B cell (primary cell): ENCODE measurements around the gene SF1. TPM values are rescaled to one million over a fixed set of nuclear protein-coding genes. Genes with fewer than 3 reads are reported as not detected.

Experiments used
- ATAC-seq: fragments of 200-7000 bp; cut with Tn5 transposase; one replicate; pipeline ENCODE4 v1.10.0; 2021; ENCODE audit warnings: low read depth, mild to moderate bottlenecking, moderate number of reproducible peaks, moderate library complexity
- CTCF ChIA-PET: fragments of 350-600 bp; sonication (Branson Sonifier 250); formaldehyde crosslinking; loops from one replicate; lab custom pipeline; 2021; ENCODE audit warnings: antibody characterized with exemption, inconsistent platforms; lab: Charles Lee
- POLR2A ChIA-PET: fragments of 350-600 bp; sonication (Branson Sonifier 250); formaldehyde crosslinking; loops from one replicate; lab custom pipeline; 2021; ENCODE audit warnings: antibody characterized with exemption; lab: Charles Lee
- DNase-seq: peaks from one replicate; pipeline ENCODE4 v3.0.0; 2013
- H2AFZ ChIP-seq: 2 replicates; pipeline ENCODE4 v1.6.1; 2012; ENCODE audit warnings: mild to moderate bottlenecking, low read depth, low read length; ENCODE audit not compliant: insufficient read depth, poor library complexity, severe bottlenecking
- H3K27ac ChIP-seq, 2 donors: 1 replicate in 1 of 2; 2 replicates in 1 of 2; pipeline ENCODE4 v1.5.1; 2012 to 2013; ENCODE audit warnings: low read length in 2 of 2, mild to moderate bottlenecking in 2 of 2, moderate library complexity in 1 of 2
- H3K27me3 ChIP-seq, 4 experiments: fragments of 200-600 bp in 1 of 4; sonication (generic) in 1 of 4; replicated peaks in 1 of 4; 1 replicate in 2 of 4; 2 replicates in 2 of 4; pipeline versions ENCODE4 v1.6.1 to v1.7.0; 2013 to 2016; ENCODE audit warnings: low read length in 3 of 4, mild to moderate bottlenecking in 2 of 4, mixed read lengths in 1 of 4, moderate library complexity in 1 of 4; ENCODE audit not compliant: insufficient read depth in 4 of 4, control insufficient read depth in 3 of 4; ENCODE audit errors: control extremely low read depth in 1 of 4
- H3K36me3 ChIP-seq, 2 experiments: replicated peaks in 1 of 2; 1 replicate in 1 of 2; 2 replicates in 1 of 2; pipeline versions ENCODE4 v1.6.1 to v1.7.1; 2013; ENCODE audit warnings: low read length in 1 of 2; ENCODE audit not compliant: insufficient read depth in 2 of 2, control insufficient read depth in 1 of 2; ENCODE audit errors: control extremely low read depth in 1 of 2, extremely low read depth in 1 of 2
- H3K4me1 ChIP-seq, 2 donors: fragments of 200-600 bp in 1 of 2; sonication (generic) in 1 of 2; 1 replicate in 1 of 2; 2 replicates in 1 of 2; pipeline versions ENCODE4 v1.5.1 to v1.6.1; 2013 to 2017; ENCODE audit warnings: low read length in 2 of 2; ENCODE audit not compliant: control insufficient read depth in 2 of 2, insufficient read depth in 2 of 2
- H3K4me2 ChIP-seq: replicated peaks from 2 replicates; pipeline ENCODE3; 2012; ENCODE audit warnings: mild to moderate bottlenecking, low read depth, low read length; ENCODE audit not compliant: poor library complexity, severe bottlenecking
- H3K4me3 ChIP-seq, 5 experiments: fragments of 200-600 bp in 1 of 5; sonication (generic) in 1 of 5; 1 replicate in 3 of 5; 2 replicates in 2 of 5; pipeline versions ENCODE4 v1.5.1 to v1.7.0; 2011 to 2016; ENCODE audit warnings: low read length in 4 of 5, mild to moderate bottlenecking in 4 of 5, low read depth in 2 of 5, control low read depth in 1 of 5, moderate library complexity in 1 of 5; ENCODE audit not compliant: insufficient read depth in 1 of 5; ENCODE audit errors: control extremely low read depth in 1 of 5, extremely low read depth in 1 of 5
- H3K79me2 ChIP-seq: fragments of 200-600 bp; sonication (generic); one replicate; pipeline ENCODE4 v1.6.0; 2016; ENCODE audit warnings: low read length; ENCODE audit not compliant: control insufficient read depth, insufficient read depth
- H3K9ac ChIP-seq: fragments of 200-600 bp; sonication (generic); 2 replicates; pipeline ENCODE4 v1.6.1; 2017; ENCODE audit warnings: mild to moderate bottlenecking, low read length, moderate library complexity
- H3K9me3 ChIP-seq, 3 donors: one replicate each; pipeline versions ENCODE4 v1.6.1 to v1.7.1; 2013; ENCODE audit warnings: low read length in 2 of 3; ENCODE audit not compliant: control insufficient read depth in 2 of 3, insufficient read depth in 1 of 3; ENCODE audit errors: control extremely low read depth in 1 of 3
- H4K20me1 ChIP-seq: 2 replicates; pipeline ENCODE4 v1.6.0; 2012; ENCODE audit warnings: mild to moderate bottlenecking, low read length; ENCODE audit not compliant: insufficient read depth, control insufficient read depth, poor library complexity, severe bottlenecking
- H3K27ac Mint-ChIP-seq: one replicate; pipeline ENCODE4 v1.8.0; 2021; ENCODE audit warnings: mixed read lengths
- H3K27me3 Mint-ChIP-seq: one replicate; pipeline ENCODE4 v1.8.0; 2021; ENCODE audit warnings: mixed read lengths
- H3K4me1 Mint-ChIP-seq: one replicate; pipeline ENCODE4 v1.8.0; 2021; ENCODE audit warnings: mixed read lengths
- H3K4me3 Mint-ChIP-seq: one replicate; pipeline ENCODE4 v1.8.0; 2021; ENCODE audit warnings: mixed read lengths
- H3K9me3 Mint-ChIP-seq: one replicate; pipeline ENCODE4 v1.8.0; 2022; ENCODE audit warnings: mixed read lengths; ENCODE audit not compliant: insufficient read depth
- CTCF ChIP-seq: fragments of 200-600 bp; IDR thresholded peaks from one replicate; pipeline ENCODE4 v1.8.0; 2022; ENCODE audit warnings: antibody characterized with exemption, mild to moderate bottlenecking
- EZH2 ChIP-seq: IDR thresholded peaks from 2 replicates; pipeline ENCODE4 v1.6.1; 2012; ENCODE audit warnings: borderline replicate concordance, low read depth, mild to moderate bottlenecking, moderate library complexity, low read length; ENCODE audit not compliant: insufficient read depth, poor library complexity, severe bottlenecking
- WGBS: methylation state at CpG from one replicate; pipeline ENCODE4 v1.1.5; 2013; ENCODE audit warnings: missing lambda C conversion rate; ENCODE audit not compliant: insufficient coverage; 5-methylcytosine and 5-hydroxymethylcytosine counted together
- intact Hi-C: fragments of 100-400 bp; cut with micrococcal nuclease; formaldehyde crosslinking; loops from one replicate; pipeline ENCODE4 v1.10.0; 2022
- polyA plus RNA-seq: library from polyadenylated mRNA; depleted of rRNA; stranded (reverse); fragments of >200 nt; gene quantifications from 2 replicates; pipeline ENCODE4 v1.2.3, GENCODE V29; 2012
- total RNA-seq, 2 donors: library from RNA; stranded (reverse); fragments of 120-200 nt in 1 of 2; gene quantifications; 1 replicate in 1 of 2; 2 replicates in 1 of 2; pipeline versions ENCODE4 v1.2.3 to v1.2.4, GENCODE V29; 2013 to 2022

The SF1 gene
- total and polyA plus RNA-seq, 2 donors (not counting 1 experiment from before 2014, with no cell fraction given): 369 to 931 TPM

GRCh38 chr11:64720640-64721358, 57.5 kb downstream of the SF1 start:
- POLR2A ChIA-PET: no interaction called here
- no peak for ATAC-seq
- Mint-ChIP-seq H3K4me1 (peaks cover 24% of the 10 kb centered on the region), H3K4me3 (no peak overlapping the region), H3K27me3 (peaks cover 53% of the 10 kb centered on the region), H3K27ac (peak overlapping the region; percentile 28), H3K9me3 (no peaks in the 10 kb centered on the region)
- Histone ChIP-seq H3K4me3 (no peak overlapping the region), H3K9ac (no peak overlapping the region), H3K36me3 (no peaks in the 10 kb centered on the region), H3K9me3 (peaks cover 0 to 3% (median 0%) of the 10 kb centered on the region in 3 donors), H3K27me3 (peaks cover 0 to 60% (median 14%) of the 10 kb centered on the region in 4 experiments), H3K27ac (no peak overlapping the region), H3K4me1 (peaks cover 13 to 23% of the 10 kb centered on the region in 2 donors), H4K20me1 (peaks cover 22% of the 10 kb centered on the region), H3K79me2 (no peaks in the 10 kb centered on the region), H2AFZ (no peak overlapping the region), H3K4me2 (no peak overlapping the region)
- 93% methylated on average over 10 of the region's 12 CpGs for WGBS
- CTCF ChIA-PET: interaction anchor here (3.2 kb wide), 1 partner anchor 32 kb away, joined by 15 read pairs; no protein-coding TSS in a partner anchor
- TF ChIP-seq CTCF: no peak
- TF ChIP-seq EZH2: no peak
- DNase-seq: no peak
- intact Hi-C loops: loop anchor here (5.0 kb wide), 1 partner anchor 273 kb away; no protein-coding TSS in a partner anchor

- no peaks in the 10 kb centered on the region for H3K36me3 ChIP-seq
- peaks cover 13 to 23% of the 10 kb centered on the region in 2 donors for H3K4me1 ChIP-seq
- intact Hi-C loops: loop anchor here (5.0 kb wide), 1 partner anchor 273 kb away; no protein-coding TSS in a partner anchor
- Mint-ChIP-seq H3K9me3 (no peaks in the 10 kb centered on the region), H3K4me1 (peaks cover 20% of the 10 kb centered on the region), H3K27ac (no peak overlapping the region), H3K4me3 (no peak overlapping the region), H3K27me3 (peaks cover 58% of the 10 kb centered on the region)
- ChIA-PET POLR2A (no interaction called here), CTCF (interaction anchor here (0.6 to 3.2 kb wide), 2 partner anchors 31 to 161 kb away, joined by 3 to 15 read pairs; no protein-coding TSS in a partner anchor)
- TF ChIP-seq CTCF (no peak), EZH2 (no peak)
- H3K27ac ChIP-seq: no peak overlapping the region
- H3K79me2 ChIP-seq: no peaks in the 10 kb centered on the region
- H3K4me2 ChIP-seq: no peak overlapping the region
- H2AFZ ChIP-seq: no peak overlapping the region
- WGBS: 89% methylated on average over 8 of the region's 9 CpGs
- peaks cover 18% of the 10 kb centered on the region for H4K20me1 ChIP-seq
- H3K9me3 ChIP-seq: peaks cover 0 to 3% (median 0%) of the 10 kb centered on the region in 3 donors
- H3K27me3 ChIP-seq: peaks cover 0 to 66% (median 16%) of the 10 kb centered on the region in 4 experiments
- DNase-seq (no peak), ATAC-seq (no peak)
- H3K4me3 ChIP-seq: no peak overlapping the region
- H3K9ac ChIP-seq: no peak overlapping the region
These were observed 58.2 kb downstream of the SF1 start for GRCh38 chr11:64720167-64720566.
